Mammary epithelial cell (primary cell): ENCODE results near the gene VASN.

Experiments used
- CTCF ChIP-seq, 2 donors: IDR thresholded peaks in 1 of 2; conservative IDR thresholded peaks in 1 of 2; 2 replicates each; pipeline ENCODE4 v1.5.1; 2011 to 2012; ENCODE audit warnings: inconsistent platforms in 2 of 2, low read length in 2 of 2, mild to moderate bottlenecking in 2 of 2, control low read depth in 1 of 2, low read depth in 1 of 2; ENCODE audit not compliant: insufficient read depth in 1 of 2; ENCODE audit errors: extremely low read depth in 1 of 2
- EZH2 ChIP-seq: IDR thresholded peaks from 2 replicates; pipeline ENCODE4 v1.6.1; 2012; ENCODE audit warnings: low read length, inconsistent platforms, borderline replicate concordance

GRCh38 chr16:4376126-4376892 lies 4.7 kb downstream of the VASN start:
- TF ChIP-seq CTCF (conservative IDR thresholded peaks at IDR 0.05 in 1 of 2, IDR thresholded peaks at IDR 0.05 in 1 of 2; ENCODE audit: extremely low read depth in 1 of 2, insufficient read depth in 1 of 2, low read depth in 1 of 2, low read length in 2 of 2): no peak
- TF ChIP-seq EZH2: no peak
